ENCODE results near the gene LRRC39. TPM values are rescaled to one million over a fixed set of nuclear protein-coding genes. Genes with fewer than 3 reads are reported as not detected.

The LRRC39 gene
- total RNA-seq (2013), result 0.79 TPM
- polyA plus RNA-seq, result 1 to 10 TPM in 1 of 3 donors, under 1 TPM in 1, not detected in 1; 0.39 to 1.6 TPM
- polyA minus RNA-seq, result 0.14 TPM in 1 of 2 replicates, not detected in the other
- total RNA-seq, result 0.20 to 3.3 (median 0.50) reads per million in 11 experiments

DNA sequence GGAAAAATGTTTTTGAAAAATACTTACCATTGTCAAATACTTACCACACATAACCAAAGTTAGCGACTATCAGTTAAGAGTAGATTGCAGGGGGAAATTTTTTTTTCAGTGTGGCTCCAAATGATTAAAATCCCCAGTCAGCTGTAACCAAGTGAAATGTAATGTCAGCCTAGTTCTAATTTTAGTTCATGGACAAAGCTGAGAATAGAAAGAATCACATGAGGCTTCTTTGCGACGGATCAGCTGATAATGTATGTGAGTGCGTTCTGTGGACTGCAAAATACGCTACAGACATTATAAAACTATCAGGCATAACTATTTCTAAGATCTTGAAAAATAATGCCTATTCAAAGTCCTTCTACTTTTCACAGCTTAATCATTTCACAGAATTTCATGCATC lies at the start of gene LRRC39:
LRRC39 (minus strand) TSS at position 166 of the 400 bp plus-strand sequence. CDS start 9,740 bp downstream, outside the sequence.
- no peak within 1 kb of the TSS for H3K4me3 Mint-ChIP-seq
- no peak for DNase-seq
- TF ChIP-seq, protein P1, sequence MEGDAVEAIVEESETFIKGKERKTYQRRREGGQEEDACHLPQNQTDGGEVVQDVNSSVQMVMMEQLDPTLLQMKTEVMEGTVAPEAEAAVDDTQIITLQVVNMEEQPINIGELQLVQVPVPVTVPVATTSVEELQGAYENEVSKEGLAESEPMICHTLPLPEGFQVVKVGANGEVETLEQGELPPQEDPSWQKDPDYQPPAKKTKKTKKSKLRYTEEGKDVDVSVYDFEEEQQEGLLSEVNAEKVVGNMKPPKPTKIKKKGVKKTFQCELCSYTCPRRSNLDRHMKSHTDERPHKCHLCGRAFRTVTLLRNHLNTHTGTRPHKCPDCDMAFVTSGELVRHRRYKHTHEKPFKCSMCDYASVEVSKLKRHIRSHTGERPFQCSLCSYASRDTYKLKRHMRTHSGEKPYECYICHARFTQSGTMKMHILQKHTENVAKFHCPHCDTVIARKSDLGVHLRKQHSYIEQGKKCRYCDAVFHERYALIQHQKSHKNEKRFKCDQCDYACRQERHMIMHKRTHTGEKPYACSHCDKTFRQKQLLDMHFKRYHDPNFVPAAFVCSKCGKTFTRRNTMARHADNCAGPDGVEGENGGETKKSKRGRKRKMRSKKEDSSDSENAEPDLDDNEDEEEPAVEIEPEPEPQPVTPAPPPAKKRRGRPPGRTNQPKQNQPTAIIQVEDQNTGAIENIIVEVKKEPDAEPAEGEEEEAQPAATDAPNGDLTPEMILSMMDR (IDR thresholded peaks at IDR 0.05), result no peak

DNA sequence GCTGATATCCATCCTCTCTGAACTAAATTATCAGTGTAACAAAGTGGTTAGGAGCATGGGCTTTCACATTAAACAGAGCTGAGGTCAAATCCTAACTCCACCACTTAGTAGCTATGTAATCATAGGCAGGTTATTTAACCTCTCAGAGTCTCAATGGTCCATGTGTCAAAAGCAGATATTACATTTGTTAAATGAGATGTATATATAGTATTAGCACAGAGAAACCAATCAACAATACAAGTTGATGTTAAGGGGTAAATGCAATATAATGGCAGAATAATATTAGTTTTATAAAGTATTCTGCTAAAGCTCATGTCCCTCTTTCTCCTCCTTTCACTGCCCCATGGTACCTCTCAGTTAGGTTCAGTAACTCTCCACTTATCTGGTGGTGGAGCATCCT lies 44.4 kb upstream of the LRRC39 start:
- Mint-ChIP-seq H3K4me1 (peaks cover 4% of the 10 kb centered on the region), H3K9me3 (peaks cover 0 to 6% (median 3%) of the 10 kb centered on the region in 7 donors), H3K27me3 (ENCODE audit: low read depth in 3 of 3) (peaks cover 0 to 2% (median 0%) of the 10 kb centered on the region in 3 donors), H3K36me3 (peaks cover 27 to 31% of the 10 kb centered on the region in 2 donors), H3K4me3 (no peak overlapping the region), H3K27ac (peak overlapping the region in 1 of 7 donors; percentile 64)
- Histone ChIP-seq H3K9ac (ENCODE audit: insufficient read depth, low read length, poor library complexity, severe bottlenecking) (no peak overlapping the region), H3K36me3 (replicated peaks in 1 of 2; ENCODE audit: control insufficient read depth in 1 of 2, insufficient read depth in 2 of 2, low read length in 2 of 2) (peaks cover 12 to 33% of the 10 kb centered on the region in 2 donors), H2AFZ (ENCODE audit: insufficient read depth, low read depth, low read length, poor library complexity, severe bottlenecking) (no peak overlapping the region), H3K4me3 (replicated peaks in 1 of 3; ENCODE audit: low read depth in 2 of 3, low read length in 3 of 3) (no peak overlapping the region), H3K9me3 (replicated peaks in 1 of 2; ENCODE audit: control insufficient read depth in 1 of 2, insufficient read depth in 1 of 2, low read length in 2 of 2) (peaks cover 0 to 3% of the 10 kb centered on the region in 2 donors), H3K27ac (ENCODE audit: low read depth in 1 of 2, low read length in 2 of 2) (no peak overlapping the region), H3K4me1 (ENCODE audit: control insufficient read depth in 1 of 2, insufficient read depth in 2 of 2, low read length in 2 of 2) (no peaks in the 10 kb centered on the region), H3K79me2 (ENCODE audit: insufficient read depth, low read length) (no peaks in the 10 kb centered on the region), H3K4me2 (replicated peaks; ENCODE audit: extremely low read depth, low read length, poor library complexity, severe bottlenecking) (no peak overlapping the region), H3K27me3 (ENCODE audit: control insufficient read depth in 2 of 2, insufficient read depth in 2 of 2, low read length in 2 of 2) (no peaks in the 10 kb centered on the region), H4K20me1 (ENCODE audit: insufficient read depth, low read length) (no peaks in the 10 kb centered on the region)
- TF ChIP-seq, protein P1 (IDR thresholded peaks at IDR 0.05), result no peak
- no peak for DNase-seq
- intact Hi-C loops (cut with micrococcal nuclease), result no loop called here

More for the DNA sequence above, at the start of gene LRRC39:
- H3K27me3 ChIP-seq (ENCODE audit: control insufficient read depth in 2 of 2, insufficient read depth in 2 of 2, low read length in 2 of 2), result no peaks in the 10 kb centered on the region
- H3K36me3 Mint-ChIP-seq, result peaks cover 0 to 4% of the 10 kb centered on the region in 2 donors
- WGBS (ENCODE audit: insufficient coverage), result no CpG with 5 or more reads among the region's 5 CpGs
- H3K4me3 ChIP-seq (replicated peaks in 1 of 3; ENCODE audit: low read depth in 2 of 3, low read length in 3 of 3), result no peak within 1 kb of the TSS
- no peaks in the 10 kb centered on the region for H3K4me1 ChIP-seq (ENCODE audit: control insufficient read depth in 1 of 2, insufficient read depth in 2 of 2, low read length in 2 of 2)
- peaks cover 0 to 14% (median 3%) of the 10 kb centered on the region in 7 donors for H3K9me3 Mint-ChIP-seq
- H3K36me3 ChIP-seq (replicated peaks in 1 of 2; ENCODE audit: control insufficient read depth in 1 of 2, insufficient read depth in 2 of 2, low read length in 2 of 2), result no peaks in the 10 kb centered on the region
- H3K4me1 Mint-ChIP-seq, result no peaks in the 10 kb centered on the region
- no peak within 1 kb of the TSS for H3K27ac Mint-ChIP-seq
- H3K4me2 ChIP-seq (replicated peaks; ENCODE audit: extremely low read depth, low read length, poor library complexity, severe bottlenecking), result no peak within 1 kb of the TSS
- peaks cover 0 to 2% (median 0%) of the 10 kb centered on the region in 3 donors for H3K27me3 Mint-ChIP-seq (ENCODE audit: low read depth in 3 of 3)
- H3K79me2 ChIP-seq (ENCODE audit: insufficient read depth, low read length), result no peaks in the 10 kb centered on the region
- no peaks in the 10 kb centered on the region for H4K20me1 ChIP-seq (ENCODE audit: insufficient read depth, low read length)
- no peak within 1 kb of the TSS for H3K9ac ChIP-seq (ENCODE audit: insufficient read depth, low read length, poor library complexity, severe bottlenecking)
- H2AFZ ChIP-seq (ENCODE audit: insufficient read depth, low read depth, low read length, poor library complexity, severe bottlenecking), result no peak within 1 kb of the TSS
- H3K9me3 ChIP-seq (replicated peaks in 1 of 2; ENCODE audit: control insufficient read depth in 1 of 2, insufficient read depth in 1 of 2, low read length in 2 of 2), result no peaks in the 10 kb centered on the region
- intact Hi-C loops (cut with micrococcal nuclease), result no loop called here
- H3K27ac ChIP-seq (ENCODE audit: low read depth in 1 of 2, low read length in 2 of 2), result no peak within 1 kb of the TSS

Measured in CD14-positive monocyte (primary cell).